Thoracic aorta (tissue), 2 donors: ENCODE measurements around the gene CEP95. TPM values are rescaled to one million over a fixed set of nuclear protein-coding genes. Genes with fewer than 3 reads are reported as not detected.
"Not testable (repeated sequence)": the region's sequence is repeated elsewhere in the genome, so short reads cannot be mapped to it uniquely, and the experiment has no call there.

Source experiments
- ATAC-seq: fragments of 150-250 bp; one replicate; pipeline ENCODE4 v1.8.0; 2017; ENCODE audit warnings: low read depth; ENCODE audit not compliant: insufficient number of reproducible peaks, low FRiP score
- DNase-seq: peaks from one replicate; pipeline ENCODE4 v3.0.0-alpha.2; 2020; ENCODE audit warnings: low spot score
- H3K27ac ChIP-seq, 2 donors: fragments of 200-600 bp; sonication (generic); 1 replicate in 1 of 2; 2 replicates in 1 of 2; pipeline ENCODE4 v1.5.1; 2016; ENCODE audit warnings: mild to moderate bottlenecking in 2 of 2, moderate library complexity in 2 of 2
- H3K27me3 ChIP-seq: fragments of 200-600 bp; sonication (generic); replicated peaks from 2 replicates; pipeline ENCODE4 v1.6.0; 2016; ENCODE audit warnings: mild to moderate bottlenecking; ENCODE audit not compliant: insufficient read depth
- H3K36me3 ChIP-seq: fragments of 200-600 bp; sonication (generic); one replicate; pipeline ENCODE4 v1.5.1; 2016
- H3K4me1 ChIP-seq, 2 donors: fragments of 200-600 bp; sonication (generic); 1 replicate in 1 of 2; 2 replicates in 1 of 2; pipeline versions ENCODE4 v1.5.1 to v1.6.0; 2016; ENCODE audit warnings: low read depth in 2 of 2, mild to moderate bottlenecking in 1 of 2; ENCODE audit not compliant: control insufficient read depth in 1 of 2
- H3K4me3 ChIP-seq: fragments of 200-600 bp; sonication (generic); 2 replicates; pipeline ENCODE4 v1.5.1; 2016; ENCODE audit warnings: mild to moderate bottlenecking
- H3K9me3 ChIP-seq: fragments of 200-600 bp; sonication (generic); 2 replicates; pipeline ENCODE4 v1.5.1; 2016
- CTCF ChIP-seq: fragments of 200-600 bp; sonication (generic); IDR thresholded peaks from one replicate; pipeline ENCODE4 v1.5.1; 2019; ENCODE audit warnings: antibody characterized with exemption
- total RNA-seq, 2 donors: library from RNA; depleted of rRNA; stranded (reverse); fragments of >200 nt; gene quantifications; one replicate each; pipeline versions ENCODE4 v1.1.0 to v1.2.3, GENCODE V29; 2016

Gene CEP95
- total RNA-seq, 2 donors from 2014 or later: 39.2 to 65.1 TPM

GRCh38 chr17:64574646-64575045 lies 67.9 kb downstream of the CEP95 start:
- DNase-seq (no peak), ATAC-seq (no peak)
- H3K27me3 ChIP-seq: no peaks in the 10 kb centered on the region
- no peak overlapping the region for H3K4me3 ChIP-seq
- no peak for TF ChIP-seq CTCF
- no peak overlapping the region for H3K27ac ChIP-seq
- no peaks in the 10 kb centered on the region for H3K9me3 ChIP-seq
- peaks cover 26% of the 10 kb centered on the region for H3K36me3 ChIP-seq
- H3K4me1 ChIP-seq: peaks cover 0 to 3% of the 10 kb centered on the region in 2 donors

GRCh38 chr17:64575431-64575830 lies 68.7 kb downstream of the CEP95 start:
- peaks cover 27% of the 10 kb centered on the region for H3K36me3 ChIP-seq
- H3K4me1 ChIP-seq: peaks cover 0 to 3% of the 10 kb centered on the region in 2 donors
- H3K9me3 ChIP-seq: no peaks in the 10 kb centered on the region
- ATAC-seq (no peak), DNase-seq (no peak)
- no peak overlapping the region for H3K4me3 ChIP-seq
- H3K27me3 ChIP-seq: no peaks in the 10 kb centered on the region
- no peak for TF ChIP-seq CTCF
- no peak overlapping the region for H3K27ac ChIP-seq

GRCh38 chr17:64577025-64577424 lies 70.2 kb downstream of the CEP95 start:
- not testable (repeated sequence) for H3K9me3 ChIP-seq, H3K27ac ChIP-seq, H3K4me1 ChIP-seq, H3K27me3 ChIP-seq, ATAC-seq, DNase-seq, H3K4me3 ChIP-seq
- peaks cover 25% of the 10 kb centered on the region for H3K36me3 ChIP-seq

GRCh38 chr17:64579917-64580316 lies 73.1 kb downstream of the CEP95 start:
- H3K9me3 ChIP-seq: no peaks in the 10 kb centered on the region
- peaks cover 38% of the 10 kb centered on the region for H3K36me3 ChIP-seq
- DNase-seq: no peak
- H3K4me1 ChIP-seq: no peaks in the 10 kb centered on the region
- TF ChIP-seq CTCF: no peak
- H3K27me3 ChIP-seq: no peaks in the 10 kb centered on the region
- no peak for ATAC-seq
- no peak overlapping the region for H3K4me3 ChIP-seq
- no peak overlapping the region for H3K27ac ChIP-seq

GRCh38 chr17:64580384-64581315 lies 73.9 kb downstream of the CEP95 start:
- H3K4me3 ChIP-seq: no peak overlapping the region
- ATAC-seq (no peak), DNase-seq (no peak)
- H3K27ac ChIP-seq: no peak overlapping the region
- no peaks in the 10 kb centered on the region for H3K27me3 ChIP-seq
- no peaks in the 10 kb centered on the region for H3K9me3 ChIP-seq
- peaks cover 38% of the 10 kb centered on the region for H3K36me3 ChIP-seq
- TF ChIP-seq CTCF: no peak
- no peaks in the 10 kb centered on the region for H3K4me1 ChIP-seq
